Measurements from ENCODE around the gene NLK.

GRCh38 chr17:28010406-28010805 lies 32.1 kb upstream of the NLK start:
- TF ChIP-seq CTCF (IDR thresholded peaks at IDR 0.05), result no peak
- no peak for TF ChIP-seq POLR2A (IDR thresholded peaks at IDR 0.05)
